SH-SY5Y (cell line): Measurements from ENCODE around the gene LRP2BP.

ENCODE experiments used
- GATA2 ChIP-seq: IDR thresholded peaks from 2 replicates; pipeline ENCODE4 v1.6.1; 2011; ENCODE audit warnings: mild to moderate bottlenecking, low read depth, low read length
- GATA3 ChIP-seq: IDR thresholded peaks from 2 replicates; pipeline ENCODE4 v1.6.1; 2011; ENCODE audit warnings: low read depth, mild to moderate bottlenecking, low read length, moderate library complexity

LRP2BP gene

GRCh38 chr4:185382754-185383153 lies 13.0 kb downstream of the LRP2BP start:
- no peak for TF ChIP-seq GATA2
- TF ChIP-seq GATA3 = no peak

DNA sequence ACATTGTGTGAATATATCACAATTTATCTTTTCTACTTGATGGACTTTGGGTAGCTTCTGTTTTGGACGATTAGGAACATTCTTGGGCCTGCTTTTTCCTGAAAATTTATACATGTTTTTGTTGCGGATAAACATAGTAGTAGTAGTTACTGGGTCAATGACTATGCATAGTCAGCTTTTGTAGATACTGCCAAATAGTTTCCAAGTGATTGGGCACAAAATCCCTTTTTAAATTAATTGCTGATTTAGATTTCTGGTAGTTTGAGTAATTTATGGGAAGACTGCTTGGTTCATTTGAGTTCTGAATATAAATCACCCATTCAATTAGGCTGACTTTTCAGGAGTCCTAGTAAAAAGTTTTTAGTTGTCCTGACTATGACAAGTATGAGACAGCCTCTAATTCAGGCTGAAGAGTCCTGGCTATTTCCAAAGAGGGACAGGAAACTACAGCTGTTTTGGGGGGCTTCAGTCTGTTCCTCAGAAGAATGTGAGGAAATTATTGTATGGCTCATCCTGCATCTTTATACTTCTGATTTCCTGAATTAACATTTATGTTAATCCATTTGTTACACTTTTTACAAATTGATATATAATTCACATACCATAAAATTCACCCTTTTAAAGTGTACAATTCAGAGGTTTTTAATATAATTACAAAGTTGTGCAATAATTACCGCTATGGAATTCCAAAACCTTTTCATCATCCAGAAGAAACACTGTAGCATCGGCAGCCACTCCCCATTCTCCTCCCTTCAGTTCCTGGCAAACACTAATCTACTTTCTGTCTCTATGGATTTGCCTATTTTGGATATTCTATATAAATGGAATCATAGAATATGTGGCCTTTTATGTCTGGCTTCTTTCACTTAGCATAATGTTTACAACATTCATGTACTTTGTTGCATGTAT lies 14.2 kb downstream of the LRP2BP start:
- TF ChIP-seq GATA3 = no peak
- no peak for TF ChIP-seq GATA2

DNA sequence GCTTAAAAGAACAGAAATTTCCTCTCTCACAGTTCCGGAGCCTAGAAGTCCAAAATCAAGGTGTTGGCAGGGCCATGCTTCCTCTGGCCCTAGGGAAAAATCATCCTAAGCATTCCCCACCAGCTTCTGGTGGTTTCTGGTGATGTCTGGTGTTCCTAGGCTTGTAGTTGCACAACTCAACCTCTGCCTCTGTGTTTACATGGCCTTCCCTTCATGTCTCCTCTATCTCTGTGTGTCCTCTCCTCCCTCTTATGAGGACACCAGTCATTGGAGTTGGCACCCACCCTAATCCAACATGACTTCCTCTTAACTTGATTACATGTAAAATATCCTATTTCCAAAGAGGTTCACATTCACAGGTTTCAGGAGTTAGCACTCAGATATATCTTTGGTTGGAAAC lies 15.4 kb downstream of the LRP2BP start:
- TF ChIP-seq GATA3 (no peak), GATA2 (no peak)

DNA sequence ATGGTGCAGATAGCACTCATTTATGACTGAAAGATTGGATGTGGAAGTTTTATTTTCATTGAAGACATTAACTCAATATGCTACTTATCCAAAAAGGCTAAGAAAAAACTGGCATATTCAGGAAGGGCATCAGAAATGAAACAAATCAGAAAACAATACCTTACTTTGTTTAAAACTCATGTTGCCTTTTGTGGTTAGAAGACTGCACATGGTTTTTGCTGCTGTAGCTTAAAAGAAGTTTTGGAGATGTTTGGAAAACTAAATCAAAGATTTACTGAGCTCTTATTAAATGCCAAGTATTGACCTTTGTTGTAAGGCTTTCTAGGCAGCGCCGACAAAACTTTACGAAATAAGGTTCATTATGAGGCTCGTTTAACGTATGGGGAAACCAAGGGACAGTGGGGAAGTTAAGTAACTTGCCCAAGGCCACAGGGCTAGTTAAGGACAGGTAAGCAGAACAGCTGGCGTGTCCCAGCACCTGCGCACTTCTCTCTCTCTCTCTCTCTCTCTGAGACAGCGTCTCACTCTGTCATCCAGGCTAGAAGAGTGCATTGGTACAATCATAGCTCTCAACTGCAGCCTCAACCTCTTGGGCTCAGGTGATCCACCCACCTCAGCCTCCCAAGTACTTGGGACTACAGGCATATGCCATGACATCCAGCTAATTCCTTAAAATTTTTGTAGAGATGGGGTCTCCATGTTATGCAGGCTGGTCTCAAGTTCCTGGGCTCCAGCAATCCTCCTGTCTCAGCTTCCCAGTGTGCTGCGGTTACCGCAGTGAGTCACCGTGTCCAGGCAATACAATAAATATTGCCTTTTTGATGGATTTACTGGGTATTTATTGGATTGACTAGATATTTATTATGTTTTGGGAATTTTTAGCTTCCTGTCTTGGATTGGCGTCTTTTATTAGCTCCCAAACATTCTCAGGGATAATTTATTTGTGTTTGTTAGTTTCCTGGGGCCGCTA lies 16.1 kb downstream of the LRP2BP start:
- TF ChIP-seq GATA2 = no peak
- no peak for TF ChIP-seq GATA3

DNA sequence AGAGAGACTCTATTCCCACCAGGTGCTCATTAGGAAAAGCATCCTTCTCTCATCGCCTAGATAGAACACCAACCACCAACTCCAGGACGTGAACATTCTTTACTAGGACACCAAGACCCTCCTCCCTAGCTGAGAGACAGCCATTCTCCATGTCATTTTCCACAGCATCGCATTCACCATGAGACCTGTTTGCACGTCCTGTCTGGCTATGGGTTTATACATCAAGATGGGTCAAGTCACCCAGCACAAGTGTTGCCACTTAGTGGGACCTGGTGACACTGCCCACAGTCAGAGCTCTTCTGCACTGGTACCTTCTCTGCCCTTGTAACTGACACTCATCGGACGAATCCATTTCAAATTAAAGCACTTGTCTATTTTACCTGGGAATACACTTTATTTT lies 17.5 kb downstream of the LRP2BP start:
- TF ChIP-seq GATA3 (no peak), GATA2 (no peak)

GRCh38 chr4:185374573-185374972 lies 21.2 kb downstream of the LRP2BP start:
- no peak for TF ChIP-seq GATA3
- no peak for TF ChIP-seq GATA2

- TF ChIP-seq GATA2 = no peak
- no peak for TF ChIP-seq GATA3
Observed at GRCh38 chr4:185374027-185374426, 21.7 kb downstream of the LRP2BP start.

DNA sequence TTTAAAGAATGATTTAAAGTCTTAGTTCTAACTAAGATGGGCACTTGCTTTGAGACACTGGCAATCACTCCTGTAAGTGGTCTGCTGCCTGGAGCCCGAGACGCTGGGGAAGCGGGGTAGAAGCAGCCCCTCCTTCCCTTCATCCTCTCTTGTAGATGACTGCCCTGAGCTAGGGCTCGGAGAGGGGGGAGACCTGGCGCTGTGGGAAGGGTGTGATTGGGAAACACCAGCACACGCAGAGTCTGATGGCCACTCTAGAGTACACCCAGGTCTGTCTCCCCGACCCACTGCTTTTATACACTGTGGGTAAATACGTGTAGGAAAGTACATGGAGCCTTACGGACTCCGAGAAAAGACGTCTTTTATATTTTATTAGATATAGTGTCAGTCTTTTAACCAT lies 24.0 kb downstream of the LRP2BP start:
- TF ChIP-seq GATA2 (no peak), GATA3 (no peak)

DNA sequence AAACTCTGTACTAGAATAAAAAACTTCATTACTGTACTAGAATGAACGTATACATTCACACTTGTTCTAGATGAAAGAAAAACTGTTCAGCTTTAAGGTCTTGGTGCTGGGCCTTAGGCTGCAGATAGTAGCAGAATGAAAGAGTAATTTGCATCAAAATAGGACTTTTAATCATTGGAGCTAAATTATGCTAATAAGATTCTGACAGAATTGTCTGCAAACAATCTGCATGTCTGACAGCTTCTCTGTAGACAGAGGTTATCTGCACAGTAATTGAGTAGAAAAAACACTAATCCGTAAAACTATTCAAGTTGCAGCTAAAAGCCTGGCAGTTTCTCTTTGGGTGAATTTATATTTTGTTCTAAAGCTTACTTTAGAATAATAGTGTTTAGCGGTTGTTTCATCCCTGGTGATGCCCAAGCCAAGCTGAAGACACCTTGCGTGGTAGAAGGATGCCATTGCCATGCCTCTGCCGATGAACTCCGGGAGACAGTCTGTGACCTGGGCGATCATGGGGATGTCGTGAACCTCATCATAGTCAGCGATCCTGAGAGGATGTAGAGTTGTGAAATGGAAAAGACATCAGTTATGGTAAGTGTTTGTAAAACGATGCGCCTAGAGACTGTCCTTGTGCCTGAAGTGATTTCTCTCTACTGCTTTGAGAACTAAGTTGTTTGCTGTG lies 25.3 kb downstream of the LRP2BP start:
- no peak for TF ChIP-seq GATA3
- no peak for TF ChIP-seq GATA2

GRCh38 chr4:185369731-185370130 lies 26.0 kb downstream of the LRP2BP start:
- TF ChIP-seq GATA2 (no peak), GATA3 (no peak)

- no peak for TF ChIP-seq GATA2
- TF ChIP-seq GATA3 = no peak
Observed at GRCh38 chr4:185364886-185365285, 30.8 kb downstream of the LRP2BP start.

GRCh38 chr4:185363251-185363650 lies 32.5 kb downstream of the LRP2BP start:
- TF ChIP-seq GATA3 (no peak), GATA2 (no peak)

DNA sequence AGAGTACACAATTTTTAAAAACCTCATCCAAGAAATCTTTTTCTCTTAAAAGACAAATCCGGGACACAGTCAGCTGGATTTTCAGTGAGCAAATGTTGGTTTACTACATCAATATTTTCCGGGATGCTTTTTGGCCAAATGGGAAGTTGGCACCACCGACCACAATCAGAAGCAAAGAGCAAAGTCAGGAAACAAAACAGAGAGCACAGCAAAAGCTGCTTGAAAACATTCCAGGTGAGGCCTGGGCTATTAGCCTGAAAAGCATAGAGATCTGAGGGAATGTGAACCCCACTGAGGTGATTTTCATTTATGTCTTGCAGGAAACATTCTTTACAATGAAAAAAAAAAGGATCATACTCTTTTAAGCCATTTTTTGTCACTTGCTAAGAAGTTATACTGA lies 33.9 kb downstream of the LRP2BP start:
- TF ChIP-seq GATA3 = no peak
- no peak for TF ChIP-seq GATA2

DNA sequence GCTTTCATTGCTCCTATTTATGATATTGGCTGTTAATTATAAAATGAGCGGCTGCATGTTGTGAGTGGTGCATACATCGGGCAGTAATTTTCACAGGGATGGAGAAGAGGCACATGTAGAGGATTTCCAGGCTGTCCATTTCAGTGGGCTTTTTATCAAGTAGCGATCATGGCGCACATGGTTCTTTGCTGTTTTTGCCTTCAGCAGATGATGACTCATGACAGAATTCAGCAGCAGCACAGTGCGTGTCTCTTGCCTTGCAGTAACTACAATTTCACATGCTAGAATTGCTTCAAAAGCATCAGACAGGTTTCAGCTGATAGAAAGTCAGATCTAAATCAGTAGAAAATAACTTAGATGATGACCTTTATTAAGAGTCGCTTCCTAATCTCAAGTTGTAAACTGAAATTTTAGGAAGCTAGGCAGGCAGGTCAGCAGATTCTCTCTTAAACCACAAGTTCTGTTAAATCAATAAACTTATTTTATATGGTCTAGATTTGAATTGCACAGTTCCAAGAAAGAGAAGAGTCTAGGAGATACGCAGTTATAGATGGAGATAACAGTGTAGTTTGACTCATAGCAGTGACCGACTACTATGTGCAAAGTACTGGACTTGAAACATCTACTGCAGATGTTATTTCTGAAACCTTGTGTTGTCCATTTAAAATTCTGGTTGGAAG lies 35.8 kb downstream of the LRP2BP start:
- peak; percentile 80 for TF ChIP-seq GATA2
- TF ChIP-seq GATA3 = no peak
